NCI-H1417 treated with DMSO at 0.1 percent for 48 hours (cell line): ENCODE measurements around the gene LYRM4.
"Not testable (repeated sequence)": the region's sequence is repeated elsewhere in the genome, so short reads cannot be mapped to it uniquely, and the experiment has no call there.

ENCODE experiments used
- DNase-seq: peaks from one replicate; lab custom pipeline; 2025; lab: John Stamatoyannopoulos, UW

The LYRM4 gene

DNA sequence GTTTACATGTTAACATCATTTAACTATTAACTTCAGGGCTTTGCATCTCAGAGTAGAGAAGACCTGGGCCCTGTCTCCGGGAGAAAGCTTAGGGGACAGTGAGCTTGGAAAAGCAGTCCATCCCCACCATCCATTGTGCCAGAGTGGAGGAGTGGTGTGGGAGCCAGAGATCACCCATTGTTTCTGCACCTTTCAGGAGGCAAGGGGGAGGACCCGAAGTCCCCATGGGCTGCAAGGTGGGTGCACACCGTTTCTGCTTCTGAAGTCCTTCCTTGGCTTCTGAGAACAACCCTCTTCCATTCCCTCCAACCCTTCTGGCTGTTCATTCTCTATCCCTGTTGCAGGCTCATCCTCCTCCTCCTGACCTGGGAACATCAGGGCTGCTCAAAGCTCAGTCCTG is 179.6 kb downstream of the LYRM4 start:
- no peak for DNase-seq

DNA sequence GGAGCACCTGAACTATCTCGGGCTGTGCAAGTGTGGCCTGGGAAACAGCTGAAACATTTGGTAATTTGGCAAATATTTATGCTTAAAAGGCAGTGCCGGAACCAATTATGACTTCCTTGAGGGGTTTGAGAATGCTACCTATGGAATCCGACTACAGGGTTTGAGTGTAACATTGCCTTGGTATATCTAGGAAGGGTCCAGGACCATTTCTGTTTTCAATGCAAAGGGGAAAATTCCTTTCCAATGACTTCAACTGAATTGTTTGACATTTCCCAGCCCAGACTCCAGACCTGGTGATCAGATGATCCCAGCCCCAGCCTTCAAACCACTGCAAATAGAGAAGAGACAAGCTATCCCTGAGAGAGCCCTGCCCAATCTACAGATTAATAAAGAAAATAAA is 180.2 kb downstream of the LYRM4 start:
- DNase-seq, result no peak

DNA sequence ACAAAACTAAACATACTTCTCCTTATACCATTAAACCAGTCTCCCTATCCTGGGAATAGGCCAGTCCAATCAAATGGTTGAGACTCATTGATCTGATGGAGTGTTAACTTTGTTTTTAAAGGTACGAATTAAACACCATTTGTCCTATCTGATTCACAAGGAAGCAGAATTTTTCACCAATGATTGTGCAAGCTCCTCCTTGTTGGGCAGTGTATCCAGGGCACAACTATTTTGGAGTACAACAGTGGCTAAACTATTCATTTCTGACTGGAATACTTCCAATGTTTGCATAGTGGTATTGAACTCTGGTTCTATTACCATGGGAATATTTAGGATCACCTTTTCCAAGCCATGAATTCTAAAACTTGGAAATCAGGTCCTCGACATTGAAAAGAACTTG is 181.1 kb downstream of the LYRM4 start:
- no peak for DNase-seq

DNA sequence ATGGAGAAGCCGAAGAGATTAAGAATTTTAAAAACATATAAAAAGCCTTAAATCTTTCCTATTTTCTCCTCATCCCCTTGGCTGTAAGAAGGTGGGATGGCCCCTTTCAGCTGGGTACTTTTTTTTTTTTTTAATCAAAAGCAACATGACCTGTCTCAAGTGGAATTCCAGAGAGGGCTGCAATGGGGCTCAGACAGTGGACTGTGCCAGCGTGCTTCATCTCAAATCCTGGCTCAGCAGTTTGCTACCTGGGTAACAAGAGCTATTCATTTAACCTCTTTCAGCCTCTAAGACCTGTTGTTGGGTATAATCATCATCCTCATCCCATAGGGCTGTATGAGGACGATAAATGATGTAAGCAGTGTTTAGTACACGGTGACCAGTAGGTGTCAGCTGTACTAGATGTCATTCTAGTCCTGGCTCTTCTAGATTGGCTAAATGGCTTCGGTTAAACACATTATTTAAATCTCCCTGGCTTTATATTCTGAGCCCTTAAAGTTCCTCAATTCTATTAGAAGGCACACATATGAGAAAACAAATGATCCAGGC is 182.6 kb downstream of the LYRM4 start:
- no peak for DNase-seq

DNA sequence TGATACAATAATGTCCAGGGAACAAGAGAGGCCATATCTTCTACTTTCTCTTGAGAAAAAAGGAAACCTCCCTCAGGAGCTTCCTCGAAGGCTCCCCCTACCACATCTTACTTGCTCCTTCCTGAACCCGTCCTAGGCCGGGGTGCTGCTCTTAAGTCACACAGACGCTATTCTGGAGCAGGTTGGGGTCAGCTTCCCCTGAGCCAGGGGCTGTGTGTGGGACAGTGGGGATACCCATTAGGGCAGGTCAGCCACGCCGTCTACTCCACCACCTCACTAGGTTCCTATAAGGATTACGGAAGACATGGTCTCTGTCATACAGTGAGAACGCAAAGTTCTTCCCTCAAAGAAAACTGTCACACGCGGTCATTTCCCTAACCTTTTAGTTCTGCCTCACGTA is 183.8 kb downstream of the LYRM4 start:
- DNase-seq, result no peak

DNA sequence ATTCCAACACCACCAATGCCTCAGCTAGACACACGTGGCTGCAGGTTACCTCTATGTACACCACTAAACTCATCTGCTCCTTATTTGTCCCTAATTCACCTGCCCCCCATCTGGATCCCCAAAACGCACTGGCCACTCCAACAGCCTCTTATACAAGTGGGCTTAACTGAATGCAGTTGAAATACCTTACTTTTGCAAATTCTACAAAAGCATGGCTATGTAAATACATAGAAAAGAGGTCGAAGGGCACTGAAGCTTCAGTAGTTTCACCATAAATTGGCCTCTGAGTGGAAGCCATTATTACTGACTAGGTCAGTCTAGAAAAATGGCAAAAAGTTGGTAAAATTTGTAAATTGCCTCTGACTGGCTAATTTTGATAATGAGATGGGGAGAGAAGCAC is 186.8 kb downstream of the LYRM4 start:
- DNase-seq, result no peak

GRCh38 chr6:5072440-5072839 is 188.3 kb downstream of the LYRM4 start:
- DNase-seq, result no peak

DNA sequence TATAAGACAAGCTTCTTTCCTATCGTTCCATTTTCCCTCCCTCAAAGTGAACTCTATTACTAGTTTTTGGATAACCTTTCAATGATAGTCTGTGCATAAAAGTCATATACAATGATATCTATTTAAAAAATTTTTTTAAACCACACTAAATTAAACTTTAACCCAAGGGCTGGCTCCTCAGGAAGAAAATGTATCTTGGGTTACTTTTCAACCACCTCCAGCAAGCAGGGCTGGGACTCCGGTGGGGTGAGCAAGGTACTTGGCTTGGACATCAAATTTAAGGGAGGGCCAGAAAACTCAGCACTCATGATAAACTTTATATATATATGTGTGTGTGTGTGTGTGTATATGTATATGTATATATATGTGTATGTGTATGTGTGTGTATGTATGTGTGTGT is 189.5 kb downstream of the LYRM4 start:
- DNase-seq, result no peak

- no peak for DNase-seq
These were observed 192.5 kb downstream of the LYRM4 start for GRCh38 chr6:5068153-5068751.

DNA sequence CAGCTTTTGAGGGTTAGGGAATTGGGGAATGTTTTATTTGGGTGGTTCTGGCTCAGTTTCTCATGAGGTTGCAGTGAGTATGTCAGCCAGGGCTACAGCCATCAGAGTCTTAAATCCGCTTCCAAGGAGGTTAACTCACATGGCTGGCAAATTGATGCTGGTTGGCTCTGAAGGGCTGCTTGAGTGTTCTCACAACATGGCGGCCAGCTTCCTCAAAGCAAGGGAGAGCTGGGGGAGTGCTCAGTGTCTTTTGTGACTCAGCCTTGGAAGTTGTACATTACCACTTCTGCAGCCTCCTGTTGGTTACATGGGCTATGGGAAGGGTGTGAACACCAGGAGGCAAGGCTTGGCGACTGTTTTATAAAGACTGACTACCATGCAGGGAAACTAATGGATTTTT is 193.4 kb downstream of the LYRM4 start:
- no peak for DNase-seq

DNA sequence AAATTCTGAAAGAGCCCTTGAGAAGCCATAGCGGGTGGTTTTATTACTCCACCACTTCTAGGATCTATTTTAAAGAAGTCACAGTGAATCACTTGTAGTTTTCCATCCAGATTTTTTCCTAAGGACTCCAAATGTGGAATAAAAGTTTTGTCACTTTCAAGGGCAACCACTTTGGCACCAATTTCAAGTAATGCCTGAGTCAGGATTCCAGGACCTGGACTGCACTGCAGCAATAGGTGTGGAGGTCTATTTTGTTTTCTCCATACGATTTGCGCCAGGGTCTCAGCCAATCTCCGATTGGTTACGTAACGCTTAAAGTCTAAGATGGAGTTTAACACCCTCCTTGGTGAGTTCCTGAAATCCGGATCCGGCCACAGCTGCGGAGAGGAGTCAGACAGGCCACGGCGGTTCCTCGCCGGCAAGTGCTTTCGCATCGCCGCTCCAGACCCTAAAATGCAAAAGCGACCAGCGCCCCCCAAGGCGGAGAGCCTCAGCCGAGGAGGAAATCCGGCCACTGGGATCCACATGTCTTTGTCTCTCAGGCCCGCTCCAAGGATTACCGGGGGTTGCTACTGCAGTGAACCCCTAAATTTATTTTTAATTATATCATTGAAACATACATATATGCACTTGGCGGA is 194.2 kb downstream of the LYRM4 start:
- DNase-seq, result no peak

GRCh38 chr6:5063617-5064016 is 197.1 kb downstream of the LYRM4 start:
- no peak for DNase-seq

DNA sequence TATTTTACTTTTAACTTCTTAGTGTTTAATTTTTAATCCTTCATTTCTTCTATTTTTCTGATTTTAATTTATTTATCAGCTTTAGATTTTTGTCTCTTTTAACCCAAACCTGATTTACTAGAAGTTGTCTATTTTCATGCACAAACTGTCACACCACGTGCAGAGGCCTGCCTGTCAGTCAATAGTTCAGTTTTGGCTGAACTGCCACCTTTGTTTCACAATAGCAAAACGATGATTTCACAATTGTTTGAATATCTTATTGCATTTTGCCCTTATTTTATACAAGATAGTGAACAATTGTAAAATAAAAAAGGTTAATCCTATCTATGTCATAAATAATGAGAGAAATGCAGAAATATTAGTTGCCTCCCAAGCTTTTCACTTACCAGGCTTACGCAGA is 199.6 kb downstream of the LYRM4 start:
- no peak for DNase-seq

DNA sequence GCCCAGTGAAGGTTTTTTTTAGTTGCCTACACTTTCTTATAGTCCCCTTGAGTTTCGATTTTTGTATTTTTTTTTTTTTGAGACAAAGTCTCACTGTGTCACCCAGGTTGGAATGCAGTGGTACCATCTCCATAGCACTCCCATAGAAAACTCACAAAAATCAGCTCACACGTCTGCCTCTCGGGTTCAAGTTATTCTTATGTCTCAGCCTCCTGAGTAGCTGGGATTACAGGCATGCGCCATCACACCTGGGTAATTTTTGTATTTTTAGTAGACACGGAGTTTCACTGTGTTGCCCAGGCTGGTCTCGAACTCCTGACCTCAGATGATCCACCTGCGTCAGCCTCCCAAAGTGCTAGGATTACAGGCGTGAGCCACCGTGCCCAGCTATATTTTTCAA is 200.3 kb downstream of the LYRM4 start:
- not testable (repeated sequence) for DNase-seq

DNA sequence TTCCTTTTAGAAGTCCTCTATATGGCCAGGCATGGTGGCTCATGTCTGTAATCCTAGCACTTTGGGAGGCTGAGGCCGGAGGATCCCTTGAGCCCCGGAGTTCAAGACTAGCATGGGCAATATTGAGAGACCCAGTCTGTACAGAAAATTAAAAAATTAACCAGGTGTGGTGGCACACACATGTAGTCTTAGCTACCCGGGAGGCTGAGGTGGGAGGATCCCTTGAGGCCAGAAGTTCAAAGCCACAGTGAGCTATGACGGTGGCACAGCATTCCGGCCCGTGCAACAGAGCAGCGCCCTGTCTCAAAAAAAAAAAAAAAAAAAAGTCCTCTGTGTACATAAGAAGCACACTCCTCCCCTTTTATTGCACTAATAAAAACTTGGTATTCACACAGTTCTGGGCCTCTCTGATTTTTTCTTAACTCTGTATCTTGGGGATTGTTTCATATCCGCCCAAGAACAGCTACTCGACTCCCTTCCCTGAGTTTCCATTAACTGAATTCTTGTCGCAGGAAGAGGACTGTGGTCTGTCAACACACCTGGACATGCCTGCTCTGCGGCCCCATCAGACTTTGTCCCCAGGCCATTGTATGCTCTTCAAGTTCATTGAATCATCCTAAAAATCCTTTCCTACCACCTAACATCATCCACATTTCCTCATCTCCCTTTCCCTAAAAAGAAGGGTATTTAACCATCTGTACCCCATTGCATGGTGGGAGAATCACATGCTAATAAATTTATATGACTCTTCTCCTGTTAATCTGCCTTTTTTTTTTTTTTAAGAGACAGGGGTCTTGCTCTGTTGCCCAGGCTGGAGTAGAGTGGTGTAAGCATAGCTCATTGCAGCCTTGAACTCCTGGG is 201.5 kb downstream of the LYRM4 start:
- no peak for DNase-seq
